HepG2 (cell line): ENCODE measurements around the gene CLASP1. TPM values are rescaled to one million over a fixed set of nuclear protein-coding genes. Genes with fewer than 3 reads are reported as not detected.
A peak's percentile ranks its signal among the peaks of the same experiment; 100 is the strongest.

Experiments
- AKAP8 ChIP-seq: sonication (generic); formaldehyde crosslinking; IDR thresholded peaks from 2 replicates; pipeline ENCODE4 v1.5.1; 2020; ENCODE audit warnings: mild to moderate bottlenecking, missing genetic modification reagents
- CBX1 ChIP-seq: IDR thresholded peaks from one replicate; pipeline ENCODE4 v1.6.1; 2016; ENCODE audit warnings: antibody characterized with exemption, low read depth
- CHD2 ChIP-seq: IDR thresholded peaks from 2 replicates; pipeline ENCODE4 v1.6.1; 2011; ENCODE audit warnings: low read depth, low read length, improper control_type of control experiment
- GTF2F1 ChIP-seq: fragments of 150-350 bp; IDR thresholded peaks from 2 replicates; pipeline ENCODE4 v1.6.1; 2014; ENCODE audit warnings: low read length
- HCFC1 ChIP-seq: fragments of 150-350 bp; IDR thresholded peaks from 2 replicates; pipeline ENCODE4 v1.6.1; 2014; ENCODE audit warnings: low read depth, low read length
- MAX ChIP-seq: IDR thresholded peaks from 2 replicates; pipeline ENCODE4 v1.6.1; 2012; ENCODE audit warnings: inconsistent platforms
- MNT ChIP-seq: fragments of 450-650 bp; IDR thresholded peaks from 2 replicates; pipeline ENCODE4 v1.6.1; 2016
- NRL ChIP-seq: sonication (generic); formaldehyde crosslinking; IDR thresholded peaks from 2 replicates; pipeline ENCODE4 v1.5.0; 2020; ENCODE audit warnings: missing genetic modification reagents, mild to moderate bottlenecking, moderate library complexity, borderline replicate concordance
- ZBTB7A ChIP-seq: sonication (generic); formaldehyde crosslinking; IDR thresholded peaks from 2 replicates; pipeline ENCODE4 v1.8.0; 2022; ENCODE audit warnings: mild to moderate bottlenecking, missing genetic modification reagents
- ZNF180 ChIP-seq: sonication (generic); formaldehyde crosslinking; IDR thresholded peaks from 2 replicates; pipeline ENCODE4 v1.4.0; 2020; ENCODE audit warnings: low read depth, missing genetic modification reagents, borderline replicate concordance
- ZNF281 ChIP-seq: sonication (generic); formaldehyde crosslinking; IDR thresholded peaks from 2 replicates; pipeline ENCODE4 v1.4.0; 2020; ENCODE audit warnings: missing genetic modification reagents, borderline replicate concordance
- ZNF563 ChIP-seq: sonication (generic); formaldehyde crosslinking; IDR thresholded peaks from 2 replicates; pipeline ENCODE4 v1.8.0; 2022; ENCODE audit warnings: mild to moderate bottlenecking, moderate library complexity, missing genetic modification reagents
- ZNF776 ChIP-seq: sonication (generic); formaldehyde crosslinking; IDR thresholded peaks from 2 replicates; pipeline ENCODE4 v1.4.0; 2020; ENCODE audit warnings: mild to moderate bottlenecking, missing genetic modification reagents
- polyA plus RNA-seq, 8 experiments: library from polyadenylated mRNA; depleted of rRNA in 3 of 8; stranded (reverse) in 7 of 8; unstranded in 1 of 8; fragments of >200 nt; fragmentation: Illumina TruSeq in 4 of 8; extraction: Trizol in 4 of 8; gene quantifications; 2 replicates each; pipeline versions ENCODE4 v1.2.1 to v1.2.3, GENCODE V29; 2011 to 2016; ENCODE audit warnings: low read depth in 4 of 8, missing spikeins in 1 of 8, mixed read lengths in 1 of 8; ENCODE audit not compliant: insufficient read depth in 1 of 8
- total RNA-seq, 5 experiments: library from RNA; depleted of rRNA; stranded (reverse); fragments of >200 nt; fragmentation: Illumina TruSeq; extraction: Trizol; gene quantifications; 2 replicates each; pipeline ENCODE4 v1.2.3, GENCODE V29; 2016; ENCODE audit warnings: low read depth in 1 of 5
- TF ChIP-seq, protein P1 (sequence below): sonication (generic); formaldehyde crosslinking; IDR thresholded peaks from 2 replicates; pipeline ENCODE4 v1.4.0; 2020; ENCODE audit warnings: missing genetic modification reagents
- TF ChIP-seq, protein P2 (sequence below): sonication (generic); formaldehyde crosslinking; IDR thresholded peaks from 2 replicates; pipeline ENCODE4 v1.8.1; 2023; ENCODE audit warnings: missing genetic modification reagents, inconsistent platforms, borderline replicate concordance
- TF ChIP-seq, protein P3 (sequence below): sonication (generic); formaldehyde crosslinking; IDR thresholded peaks from 2 replicates; pipeline ENCODE4 v1.5.0; 2020; ENCODE audit warnings: missing genetic modification reagents
- TF ChIP-seq, protein P4 (sequence below): IDR thresholded peaks from 2 replicates; pipeline ENCODE4 v1.6.1; 2016

The CLASP1 gene
- total and polyA plus RNA-seq, 2 of the 13 experiments (the other 11 are each of a cell fraction or from before 2014, with no cell fraction given), result 11.7 to 47.9 TPM

DNA sequence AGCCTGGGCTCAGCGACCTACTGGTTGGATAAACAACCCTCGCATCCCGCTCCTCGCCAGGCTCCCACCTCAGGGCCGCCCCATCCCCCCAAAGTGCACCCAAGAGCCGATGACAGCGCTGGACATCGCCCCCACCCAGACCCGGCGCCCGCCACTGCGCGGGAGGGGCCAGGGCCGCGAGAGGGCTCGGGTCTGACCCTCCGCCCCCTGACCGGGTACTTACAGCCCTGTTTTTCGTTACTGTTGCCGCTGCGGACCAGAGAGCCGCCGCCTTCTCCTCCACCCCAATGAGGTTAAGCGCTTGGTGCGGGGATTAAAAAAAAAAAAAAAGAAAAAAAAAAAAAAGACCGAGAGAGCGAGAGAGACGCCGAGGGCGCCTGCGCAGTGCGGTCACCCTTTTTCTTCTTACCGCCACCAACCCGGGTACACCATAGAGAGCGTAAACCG is at the start of gene CLASP1 (continued):
- TF ChIP-seq ZNF563 (CRISPR knock-in tag), result peak; percentile 71; the same call in 1 of the 2 replicates
- TF ChIP-seq GTF2F1, result no peak
- 0 out of 2 replicates have a peak, but pooled peaks have one; percentile 2 for TF ChIP-seq MNT
- TF ChIP-seq, protein P1, sequence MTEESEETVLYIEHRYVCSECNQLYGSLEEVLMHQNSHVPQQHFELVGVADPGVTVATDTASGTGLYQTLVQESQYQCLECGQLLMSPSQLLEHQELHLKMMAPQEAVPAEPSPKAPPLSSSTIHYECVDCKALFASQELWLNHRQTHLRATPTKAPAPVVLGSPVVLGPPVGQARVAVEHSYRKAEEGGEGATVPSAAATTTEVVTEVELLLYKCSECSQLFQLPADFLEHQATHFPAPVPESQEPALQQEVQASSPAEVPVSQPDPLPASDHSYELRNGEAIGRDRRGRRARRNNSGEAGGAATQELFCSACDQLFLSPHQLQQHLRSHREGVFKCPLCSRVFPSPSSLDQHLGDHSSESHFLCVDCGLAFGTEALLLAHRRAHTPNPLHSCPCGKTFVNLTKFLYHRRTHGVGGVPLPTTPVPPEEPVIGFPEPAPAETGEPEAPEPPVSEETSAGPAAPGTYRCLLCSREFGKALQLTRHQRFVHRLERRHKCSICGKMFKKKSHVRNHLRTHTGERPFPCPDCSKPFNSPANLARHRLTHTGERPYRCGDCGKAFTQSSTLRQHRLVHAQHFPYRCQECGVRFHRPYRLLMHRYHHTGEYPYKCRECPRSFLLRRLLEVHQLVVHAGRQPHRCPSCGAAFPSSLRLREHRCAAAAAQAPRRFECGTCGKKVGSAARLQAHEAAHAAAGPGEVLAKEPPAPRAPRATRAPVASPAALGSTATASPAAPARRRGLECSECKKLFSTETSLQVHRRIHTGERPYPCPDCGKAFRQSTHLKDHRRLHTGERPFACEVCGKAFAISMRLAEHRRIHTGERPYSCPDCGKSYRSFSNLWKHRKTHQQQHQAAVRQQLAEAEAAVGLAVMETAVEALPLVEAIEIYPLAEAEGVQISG, result peak; percentile 23; the same call in 1 of the 2 replicates
- no peak for TF ChIP-seq HCFC1
- TF ChIP-seq MAX, result no peak
- peak; percentile 74; the same call in 1 of the 2 replicates for TF ChIP-seq ZBTB7A (CRISPR knock-in tag)
- TF ChIP-seq, protein P2, sequence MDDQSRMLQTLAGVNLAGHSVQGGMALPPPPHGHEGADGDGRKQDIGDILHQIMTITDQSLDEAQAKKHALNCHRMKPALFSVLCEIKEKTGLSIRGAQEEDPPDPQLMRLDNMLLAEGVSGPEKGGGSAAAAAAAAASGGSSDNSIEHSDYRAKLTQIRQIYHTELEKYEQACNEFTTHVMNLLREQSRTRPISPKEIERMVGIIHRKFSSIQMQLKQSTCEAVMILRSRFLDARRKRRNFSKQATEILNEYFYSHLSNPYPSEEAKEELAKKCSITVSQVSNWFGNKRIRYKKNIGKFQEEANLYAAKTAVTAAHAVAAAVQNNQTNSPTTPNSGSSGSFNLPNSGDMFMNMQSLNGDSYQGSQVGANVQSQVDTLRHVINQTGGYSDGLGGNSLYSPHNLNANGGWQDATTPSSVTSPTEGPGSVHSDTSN (CRISPR knock-in tag), result no peak
- TF ChIP-seq, protein P3, sequence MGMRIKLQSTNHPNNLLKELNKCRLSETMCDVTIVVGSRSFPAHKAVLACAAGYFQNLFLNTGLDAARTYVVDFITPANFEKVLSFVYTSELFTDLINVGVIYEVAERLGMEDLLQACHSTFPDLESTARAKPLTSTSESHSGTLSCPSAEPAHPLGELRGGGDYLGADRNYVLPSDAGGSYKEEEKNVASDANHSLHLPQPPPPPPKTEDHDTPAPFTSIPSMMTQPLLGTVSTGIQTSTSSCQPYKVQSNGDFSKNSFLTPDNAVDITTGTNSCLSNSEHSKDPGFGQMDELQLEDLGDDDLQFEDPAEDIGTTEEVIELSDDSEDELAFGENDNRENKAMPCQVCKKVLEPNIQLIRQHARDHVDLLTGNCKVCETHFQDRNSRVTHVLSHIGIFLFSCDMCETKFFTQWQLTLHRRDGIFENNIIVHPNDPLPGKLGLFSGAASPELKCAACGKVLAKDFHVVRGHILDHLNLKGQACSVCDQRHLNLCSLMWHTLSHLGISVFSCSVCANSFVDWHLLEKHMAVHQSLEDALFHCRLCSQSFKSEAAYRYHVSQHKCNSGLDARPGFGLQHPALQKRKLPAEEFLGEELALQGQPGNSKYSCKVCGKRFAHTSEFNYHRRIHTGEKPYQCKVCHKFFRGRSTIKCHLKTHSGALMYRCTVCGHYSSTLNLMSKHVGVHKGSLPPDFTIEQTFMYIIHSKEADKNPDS (CRISPR knock-in tag), result no peak
- 0 out of 2 replicates have a peak, but pooled peaks have one; percentile 14 for TF ChIP-seq AKAP8
- TF ChIP-seq, protein P4, sequence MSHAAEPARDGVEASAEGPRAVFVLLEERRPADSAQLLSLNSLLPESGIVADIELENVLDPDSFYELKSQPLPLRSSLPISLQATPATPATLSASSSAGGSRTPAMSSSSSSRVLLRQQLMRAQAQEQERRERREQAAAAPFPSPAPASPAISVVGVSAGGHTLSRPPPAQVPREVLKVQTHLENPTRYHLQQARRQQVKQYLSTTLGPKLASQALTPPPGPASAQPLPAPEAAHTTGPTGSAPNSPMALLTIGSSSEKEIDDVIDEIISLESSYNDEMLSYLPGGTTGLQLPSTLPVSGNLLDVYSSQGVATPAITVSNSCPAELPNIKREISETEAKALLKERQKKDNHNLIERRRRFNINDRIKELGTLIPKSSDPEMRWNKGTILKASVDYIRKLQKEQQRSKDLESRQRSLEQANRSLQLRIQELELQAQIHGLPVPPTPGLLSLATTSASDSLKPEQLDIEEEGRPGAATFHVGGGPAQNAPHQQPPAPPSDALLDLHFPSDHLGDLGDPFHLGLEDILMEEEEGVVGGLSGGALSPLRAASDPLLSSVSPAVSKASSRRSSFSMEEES (CRISPR knock-in tag), result no peak; the same call in 1 of the 2 replicates
- no peak for TF ChIP-seq CHD2
- peak; percentile 66; the same call in 1 of the 2 replicates for TF ChIP-seq NRL (CRISPR knock-in tag)
- TF ChIP-seq ZNF180 (CRISPR knock-in tag), result no peak
- peak; percentile 78 for TF ChIP-seq ZNF281 (CRISPR knock-in tag)
- peak; percentile 3 for TF ChIP-seq CBX1
- TF ChIP-seq ZNF776 (CRISPR knock-in tag), result 0 out of 2 replicates have a peak, but pooled peaks have one; percentile 30
